RPMI8226 (cell line): ENCODE data around the gene KTN1.
A peak's percentile ranks its signal among the peaks of the same experiment; 100 is the strongest.

Experiments used
- DNase-seq: peaks from one replicate; pipeline ENCODE4 v3.0.0-alpha.2; 2015

The KTN1 gene

DNA sequence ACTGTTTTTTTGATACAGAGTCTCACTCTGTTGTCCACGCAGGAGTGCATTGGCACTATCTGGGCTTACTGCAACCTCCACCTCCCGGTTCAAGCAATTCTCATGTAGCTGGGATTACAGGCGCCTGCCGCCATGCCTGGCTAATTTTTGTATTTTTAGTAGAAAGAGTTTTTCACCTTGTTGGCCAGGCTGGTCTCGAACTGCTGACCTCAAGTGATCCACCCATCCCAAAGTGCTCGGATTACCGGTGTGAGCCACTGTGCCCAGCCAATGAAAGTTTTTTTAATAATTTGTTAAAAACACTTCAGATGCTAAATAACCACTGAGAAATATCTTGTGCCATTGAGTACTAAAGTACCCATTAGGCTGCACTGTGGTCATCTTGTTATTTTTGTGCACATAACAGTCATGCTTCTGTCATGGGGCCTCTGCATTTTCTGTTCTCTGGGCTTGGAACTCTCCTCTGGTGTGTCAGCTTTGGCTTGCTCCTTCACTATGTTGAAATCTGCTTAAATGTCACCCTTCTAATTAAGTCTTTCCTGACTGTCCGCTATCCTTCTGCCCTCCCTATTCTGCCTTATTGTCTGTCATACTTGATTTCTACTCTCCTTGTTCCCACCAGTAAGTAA is 105.1 kb downstream of the KTN1 start:
- DNase-seq = no peak

DNA sequence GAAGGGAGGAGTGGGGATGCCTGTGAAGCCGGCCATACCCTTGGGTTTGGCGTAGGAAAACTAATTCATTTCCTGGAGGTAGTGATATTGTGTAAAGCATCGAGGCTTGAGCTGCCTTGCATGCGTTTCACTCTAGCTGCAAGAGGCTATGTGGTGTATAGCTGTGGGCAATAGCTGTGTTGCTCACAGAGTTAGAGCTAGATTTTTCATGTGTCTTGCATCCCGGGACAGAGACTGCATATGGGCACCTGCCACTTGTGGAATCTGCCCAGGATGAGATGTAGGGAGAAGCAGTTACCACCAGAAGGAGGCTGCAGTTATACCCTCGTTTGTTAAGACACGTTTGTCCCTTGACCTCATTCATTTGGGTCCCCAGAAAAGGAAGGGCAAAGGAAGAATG is 106.7 kb downstream of the KTN1 start:
- no peak for DNase-seq

- no peak for DNase-seq
Observed at GRCh38 chr14:55688566-55688965, 108.6 kb downstream of the KTN1 start.

- no peak for DNase-seq
Observed at GRCh38 chr14:55689981-55690871, 110.2 kb downstream of the KTN1 start.

DNA sequence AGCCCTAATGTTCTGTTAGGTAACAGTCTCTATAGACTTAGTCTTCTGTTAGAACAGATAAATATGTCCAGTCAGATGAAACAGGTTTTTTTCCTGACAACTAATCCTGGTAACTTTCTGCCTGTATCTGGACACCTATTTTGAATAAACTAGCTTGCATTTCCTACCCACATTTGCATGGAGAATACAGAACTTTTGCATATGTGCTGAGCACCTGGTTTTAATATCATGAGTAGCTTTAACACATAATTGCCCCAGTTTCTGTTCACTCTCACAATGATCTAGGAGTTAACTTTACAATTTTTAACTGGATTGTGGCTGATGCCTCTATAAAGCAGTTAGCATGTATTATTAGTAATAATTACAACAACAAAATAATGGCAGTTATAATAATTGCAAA is 111.7 kb downstream of the KTN1 start:
- DNase-seq = no peak

- no peak for DNase-seq
Observed at GRCh38 chr14:55693904-55694303, 113.9 kb downstream of the KTN1 start.

DNA sequence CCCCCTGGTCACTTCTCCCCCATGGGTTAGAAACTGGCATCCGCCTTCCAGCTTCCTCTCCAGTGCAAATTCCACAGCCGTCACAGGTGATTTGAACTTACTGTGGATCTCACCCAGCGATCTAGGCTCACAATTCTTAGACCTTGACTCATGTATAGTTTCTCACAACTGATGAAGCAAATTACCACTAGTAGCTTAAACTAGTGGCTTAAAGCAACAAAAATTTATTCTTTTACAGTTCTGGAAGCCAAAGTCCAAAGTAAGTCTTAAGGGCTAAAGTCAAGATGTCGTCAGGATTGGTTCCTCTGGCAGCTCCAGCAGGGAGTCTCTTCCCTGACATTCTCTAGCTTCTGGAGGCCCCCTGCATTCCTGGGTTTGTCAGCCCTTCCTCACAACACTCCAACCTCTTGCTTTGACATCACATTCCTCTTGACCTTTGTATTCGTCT is 117.4 kb downstream of the KTN1 start:
- DNase-seq = no peak

DNA sequence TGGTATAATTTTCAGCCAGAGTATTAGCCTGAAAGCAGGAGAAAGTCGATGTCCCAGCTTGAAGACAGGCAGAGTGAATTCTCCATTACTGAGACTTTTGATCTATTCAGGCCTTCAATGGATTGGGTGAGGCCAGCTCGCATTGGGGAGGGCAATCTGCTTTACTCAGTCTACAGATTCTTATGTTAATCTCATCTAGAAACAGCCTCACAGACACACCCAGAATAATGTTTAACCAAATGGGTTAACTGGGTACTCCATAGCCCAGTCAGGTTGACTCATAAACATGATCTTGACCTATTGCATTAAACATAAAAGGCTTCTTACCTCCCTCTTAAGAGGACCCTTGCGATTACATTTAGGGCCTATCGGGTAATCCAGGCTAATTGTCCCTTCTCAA is 118.0 kb downstream of the KTN1 start:
- DNase-seq = no peak

GRCh38 chr14:55699131-55700057 is 119.4 kb downstream of the KTN1 start:
- DNase-seq = peak; percentile 8

DNA sequence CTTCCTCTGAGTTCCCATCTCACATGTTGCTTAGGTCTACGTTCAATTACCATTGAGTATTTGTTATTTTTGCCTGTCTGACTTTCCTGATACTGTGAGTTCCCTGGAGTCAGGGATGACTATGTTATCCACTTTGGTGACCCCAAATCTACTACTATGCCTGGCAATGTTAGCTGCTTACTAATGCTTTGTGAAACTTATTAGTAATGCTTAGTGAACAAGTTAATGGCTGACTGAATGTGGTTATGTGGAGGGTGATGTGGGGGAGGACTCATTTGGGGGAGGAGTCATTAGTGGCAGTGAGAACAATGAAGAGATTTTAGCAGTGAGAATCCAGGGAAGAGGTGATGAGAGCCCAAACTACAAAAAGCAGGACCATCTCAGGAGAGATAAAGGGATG is 121.6 kb downstream of the KTN1 start:
- DNase-seq = no peak

- DNase-seq = no peak
Observed at GRCh38 chr14:55702511-55702910, 122.5 kb downstream of the KTN1 start.

DNA sequence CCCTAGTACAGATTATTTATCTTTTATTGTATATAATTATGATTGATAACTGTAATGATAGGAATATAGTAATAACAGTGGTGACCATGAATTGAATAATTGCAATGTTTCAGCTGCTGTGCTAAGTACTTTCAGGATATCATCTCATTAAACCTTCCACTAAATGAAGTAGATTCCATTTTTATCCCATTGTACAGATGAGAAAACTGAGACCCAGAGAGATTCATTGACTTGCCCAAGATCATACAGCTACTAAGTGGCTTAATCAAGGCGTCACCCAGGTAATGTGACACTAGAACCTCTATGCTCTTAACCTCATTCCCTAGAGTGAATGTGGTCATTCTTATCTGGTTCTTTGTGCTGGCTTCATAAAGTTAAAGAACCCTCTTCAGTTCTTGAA is 124.6 kb downstream of the KTN1 start:
- DNase-seq = no peak

GRCh38 chr14:55705651-55706364 is 125.8 kb downstream of the KTN1 start:
- peak; percentile 69 for DNase-seq

DNA sequence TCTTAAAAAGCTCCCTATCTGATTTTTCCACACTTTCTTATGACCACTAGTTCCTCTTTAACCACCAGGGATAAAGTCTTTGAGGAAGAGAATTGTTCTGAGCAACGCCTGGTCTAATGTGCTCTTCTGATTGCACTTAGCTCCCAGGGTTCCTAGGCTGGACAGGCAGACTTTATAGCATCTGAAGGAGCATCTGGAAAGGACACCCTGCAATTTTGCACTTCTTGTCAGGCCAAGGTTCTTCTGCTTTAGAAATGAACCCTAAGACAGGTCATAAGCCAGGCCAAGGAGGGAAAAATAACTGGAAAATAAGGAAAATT is 126.3 kb downstream of the KTN1 start:
- DNase-seq = no peak

- no peak for DNase-seq
Observed at GRCh38 chr14:55706893-55707292, 126.9 kb downstream of the KTN1 start.

DNA sequence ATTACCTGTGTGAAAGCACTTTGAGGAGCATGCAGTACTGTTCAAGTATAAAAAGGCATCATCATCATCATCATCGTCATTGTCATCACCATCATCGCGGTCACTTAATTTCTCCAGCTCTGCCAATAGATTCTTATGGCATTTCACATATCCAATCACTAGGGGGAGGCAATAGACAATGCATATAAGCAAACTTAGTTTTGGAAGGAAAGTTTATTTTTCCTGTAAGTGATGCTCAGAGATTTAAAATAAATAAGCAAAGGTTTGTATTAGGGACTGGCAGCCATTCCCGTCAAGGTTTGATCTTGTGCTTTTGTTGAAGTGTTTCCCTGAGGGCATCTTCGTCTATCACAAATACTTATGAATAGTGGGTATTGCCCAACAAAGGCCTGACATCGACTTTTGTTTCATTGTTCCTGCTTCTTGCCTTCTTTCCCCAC is 127.4 kb downstream of the KTN1 start:
- DNase-seq = peak; percentile 21

GRCh38 chr14:55710506-55711041 is 130.6 kb downstream of the KTN1 start:
- DNase-seq = no peak

DNA sequence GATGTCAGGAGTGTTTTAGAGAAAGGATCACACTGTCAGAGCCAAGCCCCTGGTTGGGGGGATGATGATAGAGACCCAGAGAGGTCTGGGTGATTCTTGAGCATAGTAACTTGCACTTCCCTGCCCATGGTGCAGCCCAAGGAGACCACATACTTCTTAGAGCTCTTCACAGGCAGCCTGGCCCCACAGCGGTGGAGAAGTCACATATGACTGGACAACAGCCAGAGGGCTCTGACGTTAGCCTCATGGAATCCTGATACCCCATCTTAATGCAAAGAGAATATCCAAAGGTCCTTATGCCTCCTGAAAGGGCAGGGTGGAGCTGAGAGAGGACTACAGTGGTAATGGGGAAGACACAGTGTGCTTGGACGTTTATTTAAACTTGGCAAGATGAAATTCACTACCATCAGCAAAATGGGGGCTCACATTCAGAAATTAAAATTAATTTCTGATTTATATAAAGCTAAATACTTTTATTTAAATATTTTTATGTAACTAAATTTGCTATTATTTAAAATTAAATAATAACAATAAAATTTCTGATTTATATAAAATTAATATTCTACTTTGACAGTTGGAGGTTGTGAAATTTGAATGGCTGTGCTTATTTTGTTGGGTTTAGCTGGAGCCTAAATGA is 131.3 kb downstream of the KTN1 start:
- no peak for DNase-seq

GRCh38 chr14:55712491-55712890 is 132.5 kb downstream of the KTN1 start:
- no peak for DNase-seq

DNA sequence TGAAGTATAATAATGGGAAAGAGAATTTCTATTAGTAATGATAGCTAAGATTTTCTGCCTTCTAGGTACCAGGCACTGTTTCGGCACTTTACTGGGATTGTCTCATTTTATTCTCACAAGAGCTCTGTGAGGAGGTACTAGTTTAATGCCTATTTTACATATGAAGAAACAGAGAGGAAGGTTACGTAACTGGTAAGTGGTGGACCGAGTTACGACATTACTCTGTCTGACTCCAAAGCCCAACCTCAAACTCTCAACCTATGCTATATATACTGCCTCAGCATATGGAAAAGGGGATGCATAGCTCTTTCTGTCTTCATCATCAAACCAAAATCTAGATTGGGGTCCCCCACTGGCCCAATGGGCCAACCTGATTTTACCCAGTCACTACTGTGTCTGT is 133.5 kb downstream of the KTN1 start:
- no peak for DNase-seq

- no peak for DNase-seq
Observed at GRCh38 chr14:55715889-55716288, 135.9 kb downstream of the KTN1 start.

DNA sequence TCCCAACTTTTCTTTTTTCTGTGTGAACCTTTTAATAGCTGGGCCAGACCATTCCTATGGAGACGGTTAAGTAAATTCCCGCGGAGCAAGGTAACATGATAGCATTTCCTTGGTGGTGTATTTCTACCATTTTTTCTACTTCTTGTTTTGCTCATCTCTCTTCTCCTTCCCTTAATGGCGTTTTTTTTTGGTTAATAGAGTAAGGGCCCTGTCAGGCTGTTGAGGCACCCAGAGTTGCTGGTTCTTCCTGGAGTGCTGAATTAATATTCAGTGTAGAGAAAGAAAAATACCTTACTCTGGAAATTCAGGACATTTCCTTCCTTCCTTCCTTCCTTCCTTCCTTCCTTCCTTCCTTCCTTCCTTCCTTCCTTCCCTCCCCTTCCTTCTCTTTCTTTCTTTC is 137.6 kb downstream of the KTN1 start:
- DNase-seq = no peak
